Progenitor cell of endocrine pancreas (in vitro differentiated cells): ENCODE results near the gene ADGRA3. TPM values are rescaled to one million over a fixed set of nuclear protein-coding genes. Genes with fewer than 3 reads are reported as not detected.
"Not testable (repeated sequence)": the region's sequence is repeated elsewhere in the genome, so short reads cannot be mapped to it uniquely, and the experiment has no call there.

ENCODE experiments used
- DNase-seq: peaks from one replicate; pipeline ENCODE4 v3.0.0; 2021; ENCODE audit warnings: low spot score; ENCODE audit not compliant: unreplicated experiment
- H3K27ac Mint-ChIP-seq: 2 replicates; pipeline ENCODE4 v1.8.0; 2021; ENCODE audit warnings: mild to moderate bottlenecking, moderate library complexity, mixed read lengths
- H3K27me3 Mint-ChIP-seq: 2 replicates; pipeline ENCODE4 v1.8.0; 2021; ENCODE audit warnings: mixed read lengths
- H3K36me3 Mint-ChIP-seq: 2 replicates; pipeline ENCODE4 v1.8.0; 2022; ENCODE audit warnings: mixed read lengths; ENCODE audit not compliant: insufficient read depth
- H3K4me1 Mint-ChIP-seq: 2 replicates; pipeline ENCODE4 v1.8.0; 2021; ENCODE audit warnings: low read depth, mixed read lengths
- H3K4me3 Mint-ChIP-seq: 2 replicates; pipeline ENCODE4 v1.8.0; 2021; ENCODE audit warnings: low read depth, mild to moderate bottlenecking, moderate library complexity, mixed read lengths
- H3K9me3 Mint-ChIP-seq: 2 replicates; pipeline ENCODE4 v1.8.0; 2021; ENCODE audit warnings: low read depth, mixed read lengths
- CTCF ChIP-seq: fragments of 200-600 bp; sonication (generic); IDR thresholded peaks from one replicate; pipeline ENCODE4 v1.5.0; 2021; ENCODE audit warnings: antibody characterized with exemption, mild to moderate bottlenecking; ENCODE audit not compliant: unreplicated experiment
- total RNA-seq: library from RNA; stranded (reverse); gene quantifications from 2 replicates; pipeline ENCODE4 v1.2.1, GENCODE V29; 2021

The ADGRA3 gene
- total RNA-seq, 1 donor from 2014 or later = 127 TPM

GRCh38 chr4:22476011-22476410, 39.9 kb downstream of the ADGRA3 start:
- H3K36me3 Mint-ChIP-seq = peaks cover 24% of the 10 kb centered on the region
- H3K4me3 Mint-ChIP-seq = no peak overlapping the region
- no peak overlapping the region for H3K27ac Mint-ChIP-seq
- no peaks in the 10 kb centered on the region for H3K27me3 Mint-ChIP-seq
- peaks cover 5% of the 10 kb centered on the region for H3K9me3 Mint-ChIP-seq
- TF ChIP-seq CTCF = no peak
- no peak for DNase-seq
- H3K4me1 Mint-ChIP-seq = peaks cover 29% of the 10 kb centered on the region

GRCh38 chr4:22475311-22475646, 40.6 kb downstream of the ADGRA3 start:
- not testable (repeated sequence) for H3K27ac Mint-ChIP-seq, H3K9me3 Mint-ChIP-seq, DNase-seq, H3K4me3 Mint-ChIP-seq, H3K27me3 Mint-ChIP-seq
- peaks cover 28% of the 10 kb centered on the region for H3K36me3 Mint-ChIP-seq
- H3K4me1 Mint-ChIP-seq = peaks cover 29% of the 10 kb centered on the region

- DNase-seq = no peak
- Mint-ChIP-seq H3K27me3 (no peaks in the 10 kb centered on the region), H3K4me1 (peaks cover 26% of the 10 kb centered on the region), H3K36me3 (peaks cover 27% of the 10 kb centered on the region), H3K9me3 (peaks cover 5% of the 10 kb centered on the region), H3K4me3 (no peak overlapping the region), H3K27ac (no peak overlapping the region)
- no peak for TF ChIP-seq CTCF
Observed at GRCh38 chr4:22474636-22475310, 41.1 kb downstream of the ADGRA3 start.

GRCh38 chr4:22473268-22473667, 42.6 kb downstream of the ADGRA3 start:
- Mint-ChIP-seq H3K9me3 (peaks cover 8% of the 10 kb centered on the region), H3K4me3 (no peak overlapping the region), H3K4me1 (peaks cover 23% of the 10 kb centered on the region), H3K27me3 (no peaks in the 10 kb centered on the region), H3K36me3 (peaks cover 31% of the 10 kb centered on the region), H3K27ac (no peak overlapping the region)
- no peak for TF ChIP-seq CTCF
- DNase-seq = no peak

GRCh38 chr4:22471999-22472461, 43.8 kb downstream of the ADGRA3 start:
- TF ChIP-seq CTCF = no peak
- H3K9me3 Mint-ChIP-seq = peaks cover 8% of the 10 kb centered on the region
- H3K4me3 Mint-ChIP-seq = no peak overlapping the region
- H3K36me3 Mint-ChIP-seq = peaks cover 38% of the 10 kb centered on the region
- DNase-seq = no peak
- H3K4me1 Mint-ChIP-seq = peaks cover 23% of the 10 kb centered on the region
- no peaks in the 10 kb centered on the region for H3K27me3 Mint-ChIP-seq
- H3K27ac Mint-ChIP-seq = peak overlapping the region; percentile 46

GRCh38 chr4:22471419-22471818, 44.4 kb downstream of the ADGRA3 start:
- peaks cover 23% of the 10 kb centered on the region for H3K4me1 Mint-ChIP-seq
- TF ChIP-seq CTCF = no peak
- H3K4me3 Mint-ChIP-seq = no peak overlapping the region
- H3K27me3 Mint-ChIP-seq = no peaks in the 10 kb centered on the region
- H3K27ac Mint-ChIP-seq = no peak overlapping the region
- DNase-seq = no peak
- H3K9me3 Mint-ChIP-seq = peaks cover 8% of the 10 kb centered on the region
- peaks cover 41% of the 10 kb centered on the region for H3K36me3 Mint-ChIP-seq
